ENCODE data around the gene KCNIP3.

- TF ChIP-seq REST (tag by site-specific recombination; IDR thresholded peaks at IDR 0.05) (no peak), ZNF248 (tag by site-specific recombination; IDR thresholded peaks at IDR 0.05) (no peak), ZNF549 (tag by site-specific recombination; IDR thresholded peaks at IDR 0.05) (no peak), TCF7L2 (IDR thresholded peaks at IDR 0.05; ENCODE audit: borderline replicate concordance, low read depth, low read length) (no peak)
These were observed 46.5 kb downstream of the KCNIP3 start for GRCh38 chr2:95343429-95344214.
